Prostate gland (tissue), 2 donors: ENCODE measurements around the gene CEP63.

Experiments
- CTCF ChIP-seq, 4 experiments: fragments of 200-600 bp in 2 of 4; fragments of 450-650 bp in 2 of 4; sonication (generic) in 2 of 4; IDR thresholded peaks; 1 replicate in 3 of 4; 2 replicates in 1 of 4; pipeline ENCODE4 v1.5.1; 2016 to 2019; ENCODE audit warnings: antibody characterized with exemption in 4 of 4, mild to moderate bottlenecking in 2 of 4, moderate library complexity in 2 of 4
- POLR2A ChIP-seq: fragments of 450-650 bp; IDR thresholded peaks from one replicate; pipeline ENCODE4 v1.6.1; 2016; ENCODE audit warnings: antibody characterized with exemption, mild to moderate bottlenecking
- POLR2AphosphoS5 ChIP-seq: sonication (generic); formaldehyde crosslinking; IDR thresholded peaks from one replicate; pipeline ENCODE4 v1.6.1; 2017; ENCODE audit warnings: antibody characterized with exemption

- TF ChIP-seq POLR2AphosphoS5 (peak; percentile 91), POLR2A (no peak), CTCF (IDR thresholded peaks at IDR 0.05) (peak in 2 of 4 experiments; percentile 13 to 25)
Observed at GRCh38 chr3:134485718-134486576, at the start of gene CEP63, which contains the start of gene ANAPC13.
